ENCODE results near the gene PPP1R17. TPM values are rescaled to one million over a fixed set of nuclear protein-coding genes. Genes with fewer than 3 reads are reported as not detected.

Gene PPP1R17
- total RNA-seq, 1 experiment from 2014 or later = not detected

- Histone ChIP-seq H3K27ac (ENCODE audit: low read depth, low read length) (no peak overlapping the region), H3K36me3 (ENCODE audit: control insufficient read depth in 1 of 2, insufficient read depth in 2 of 2, low read length in 2 of 2) (no peaks in the 10 kb centered on the region), H3K4me2 (ENCODE audit: low read length) (no peak overlapping the region), H2AFZ (ENCODE audit: low read depth, low read length, poor library complexity, severe bottlenecking) (no peak overlapping the region), H3K9me3 (ENCODE audit: control insufficient read depth in 1 of 2, insufficient read depth in 1 of 2, low read depth in 1 of 2, low read length in 2 of 2) (no peaks in the 10 kb centered on the region), H3K79me2 (ENCODE audit: insufficient read depth, low read length) (no peaks in the 10 kb centered on the region), H4K20me1 (ENCODE audit: insufficient read depth) (no peaks in the 10 kb centered on the region), H3K9ac (ENCODE audit: low read length) (no peak overlapping the region), H3K4me3 (replicated peaks in 1 of 2; ENCODE audit: low read depth in 1 of 2, low read length in 2 of 2) (no peak overlapping the region), H3K9me2 (ENCODE audit: insufficient read depth) (no peaks in the 10 kb centered on the region), H3K4me1 (ENCODE audit: control insufficient read depth in 1 of 2, insufficient read depth in 2 of 2, low read length in 2 of 2) (no peaks in the 10 kb centered on the region), H3K27me3 (ENCODE audit: insufficient read depth, low read length) (peaks cover 15% of the 10 kb centered on the region)
- CTCF ChIA-PET = no interaction called here
- POLR2A ChIA-PET = no interaction called here
- TF ChIP-seq REST (IDR thresholded peaks at IDR 0.05; ENCODE audit: low read depth) = no peak
- no peak for TF ChIP-seq EZH2 (IDR thresholded peaks at IDR 0.05)
- no peak for TF ChIP-seq ATF3 (IDR thresholded peaks at IDR 0.05)
- no peak for TF ChIP-seq SP1 (IDR thresholded peaks at IDR 0.05; ENCODE audit: low read depth)
- TF ChIP-seq EGR1 (IDR thresholded peaks at IDR 0.05; ENCODE audit: low read depth) = no peak
- no peak for TF ChIP-seq JUND (IDR thresholded peaks at IDR 0.05)
- TF ChIP-seq EZH2phosphoT487 (IDR thresholded peaks at IDR 0.05; ENCODE audit: borderline replicate concordance) = no peak
- TF ChIP-seq CEBPB (IDR thresholded peaks at IDR 0.05; ENCODE audit: low read depth) = no peak
- TF ChIP-seq ZBTB33 (IDR thresholded peaks at IDR 0.05; ENCODE audit: extremely low read depth, insufficient replicate concordance, low read length) = no peak
- TF ChIP-seq RAD21 (IDR thresholded peaks at IDR 0.05; ENCODE audit: low read depth) = no peak
- TF ChIP-seq CBX3 (IDR thresholded peaks at IDR 0.05; ENCODE audit: low read depth) = no peak
- BruUV-seq (replicated peaks) = no TSS peak
- intact Hi-C loops (cut with micrococcal nuclease) = no loop called here
- RAD21 ChIA-PET (ENCODE audit: low non-redundant PET in 1 of 2, low total read pairs in 2 of 2, uncharacterized antibody in 2 of 2, unreplicated experiment in 2 of 2) = no interaction called here
- ATAC-seq (no peak), DNase-seq (ENCODE audit: low read depth, low spot score) (no peak)
These were observed 3.4 kb upstream of the PPP1R17 start for GRCh38 chr7:31683445-31684225.

Data from HCT116 (cell line).